DND-41 (cell line): ENCODE data around the gene CD320.
"Not testable (repeated sequence)": the region's sequence is repeated elsewhere in the genome, so short reads cannot be mapped to it uniquely, and the experiment has no call there.

Source experiments
- ATAC-seq: fragments of 200-7000 bp; cut with Tn5 transposase; 3 replicates; pipeline ENCODE4 v1.9.1; 2021; ENCODE audit warnings: low read depth; ENCODE audit not compliant: insufficient read depth
- DNase-seq: peaks from one replicate; pipeline ENCODE4 v3.0.0-alpha.2; 2020
- H2AFZ ChIP-seq: 2 replicates; pipeline ENCODE4 v1.6.0; 2012; ENCODE audit warnings: low read depth, low read length
- H3K27ac ChIP-seq: 2 replicates; pipeline ENCODE4 v1.5.1; 2012; ENCODE audit warnings: low read length, inconsistent platforms
- H3K27me3 ChIP-seq: fragments of 200-600 bp; sonication (generic); 2 replicates; pipeline ENCODE4 v1.6.0; 2012; ENCODE audit warnings: low read length, mild to moderate bottlenecking, inconsistent platforms; ENCODE audit not compliant: insufficient read depth, poor library complexity
- H3K36me3 ChIP-seq: 2 replicates; pipeline ENCODE4 v1.5.1; 2012; ENCODE audit warnings: low read length, inconsistent platforms; ENCODE audit not compliant: insufficient read depth
- H3K4me1 ChIP-seq: 2 replicates; pipeline ENCODE4 v1.5.1; 2012; ENCODE audit warnings: mild to moderate bottlenecking, low read length; ENCODE audit not compliant: insufficient read depth
- H3K4me2 ChIP-seq: 2 replicates; pipeline ENCODE4 v1.6.0; 2012; ENCODE audit warnings: mild to moderate bottlenecking, moderate library complexity, low read length, inconsistent platforms; ENCODE audit not compliant: insufficient read depth
- H3K4me3 ChIP-seq, 2 experiments: fragments of 200-600 bp in 1 of 2; shearing (Covaris generic) in 1 of 2; 2 replicates each; pipeline ENCODE4 v1.5.1; 2012 to 2016; ENCODE audit warnings: inconsistent platforms in 2 of 2, low read length in 2 of 2, mild to moderate bottlenecking in 2 of 2, low read depth in 1 of 2, moderate library complexity in 1 of 2
- H3K79me2 ChIP-seq: 2 replicates; pipeline ENCODE4 v1.6.0; 2012; ENCODE audit warnings: low read length, inconsistent platforms; ENCODE audit not compliant: insufficient read depth
- H3K9ac ChIP-seq: 2 replicates; pipeline ENCODE4 v1.6.0; 2012; ENCODE audit warnings: low read depth, mild to moderate bottlenecking, inconsistent platforms, low read length, moderate library complexity
- H3K9me3 ChIP-seq: 2 replicates; pipeline ENCODE4 v1.5.1; 2012; ENCODE audit warnings: low read length, moderate library complexity, mild to moderate bottlenecking, inconsistent platforms; ENCODE audit not compliant: insufficient read depth, severe bottlenecking
- H4K20me1 ChIP-seq: 2 replicates; pipeline ENCODE4 v1.6.0; 2012; ENCODE audit warnings: low read length; ENCODE audit not compliant: insufficient read depth
- EZH2 ChIP-seq: IDR thresholded peaks from 3 replicates; pipeline ENCODE4 v1.6.1; 2012; ENCODE audit warnings: borderline replicate concordance, low read depth, mild to moderate bottlenecking, moderate library complexity, low read length, inconsistent platforms; ENCODE audit not compliant: severe bottlenecking
- TF ChIP-seq, protein P1 (sequence below): IDR thresholded peaks from 2 replicates; pipeline ENCODE4 v1.5.1; 2012; ENCODE audit warnings: borderline replicate concordance, low read length, moderate library complexity, mild to moderate bottlenecking; ENCODE audit not compliant: poor library complexity, severe bottlenecking; ENCODE audit errors: extremely low read depth

CD320 gene

DNA sequence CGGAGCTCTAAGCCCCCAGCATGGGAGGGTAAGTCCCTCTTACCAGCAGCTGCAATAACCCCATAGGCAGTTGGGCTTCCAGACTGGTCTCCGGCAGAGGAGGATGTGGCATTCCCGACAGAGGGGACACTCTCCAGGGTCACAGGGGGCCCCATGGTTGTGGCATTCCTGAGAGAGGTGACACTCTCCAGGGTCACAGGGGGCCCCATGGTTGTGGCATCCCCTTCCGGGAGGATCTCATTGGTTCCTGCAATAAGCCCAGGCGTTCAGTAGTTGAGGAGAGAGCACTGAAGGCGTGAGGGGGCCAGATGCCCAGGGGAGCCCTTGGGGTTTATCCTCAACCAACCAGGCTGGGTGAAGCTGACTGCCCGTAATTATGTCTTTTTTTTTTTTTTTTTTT is 5.4 kb downstream of the CD320 start:
- Histone ChIP-seq H3K4me2 (no peak overlapping the region), H3K27ac (no peak overlapping the region), H4K20me1 (peaks cover 5% of the 10 kb centered on the region), H3K9ac (no peak overlapping the region), H3K9me3 (no peaks in the 10 kb centered on the region), H3K4me1 (peaks cover 30% of the 10 kb centered on the region), H3K36me3 (peaks cover 45% of the 10 kb centered on the region), H2AFZ (no peak overlapping the region), H3K79me2 (peaks cover 34% of the 10 kb centered on the region), H3K27me3 (no peaks in the 10 kb centered on the region), H3K4me3 (no peak overlapping the region)
- TF ChIP-seq, protein P1, sequence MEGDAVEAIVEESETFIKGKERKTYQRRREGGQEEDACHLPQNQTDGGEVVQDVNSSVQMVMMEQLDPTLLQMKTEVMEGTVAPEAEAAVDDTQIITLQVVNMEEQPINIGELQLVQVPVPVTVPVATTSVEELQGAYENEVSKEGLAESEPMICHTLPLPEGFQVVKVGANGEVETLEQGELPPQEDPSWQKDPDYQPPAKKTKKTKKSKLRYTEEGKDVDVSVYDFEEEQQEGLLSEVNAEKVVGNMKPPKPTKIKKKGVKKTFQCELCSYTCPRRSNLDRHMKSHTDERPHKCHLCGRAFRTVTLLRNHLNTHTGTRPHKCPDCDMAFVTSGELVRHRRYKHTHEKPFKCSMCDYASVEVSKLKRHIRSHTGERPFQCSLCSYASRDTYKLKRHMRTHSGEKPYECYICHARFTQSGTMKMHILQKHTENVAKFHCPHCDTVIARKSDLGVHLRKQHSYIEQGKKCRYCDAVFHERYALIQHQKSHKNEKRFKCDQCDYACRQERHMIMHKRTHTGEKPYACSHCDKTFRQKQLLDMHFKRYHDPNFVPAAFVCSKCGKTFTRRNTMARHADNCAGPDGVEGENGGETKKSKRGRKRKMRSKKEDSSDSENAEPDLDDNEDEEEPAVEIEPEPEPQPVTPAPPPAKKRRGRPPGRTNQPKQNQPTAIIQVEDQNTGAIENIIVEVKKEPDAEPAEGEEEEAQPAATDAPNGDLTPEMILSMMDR: no peak
- no peak for TF ChIP-seq EZH2
- DNase-seq (peak; percentile 4), ATAC-seq (no peak)

DNA sequence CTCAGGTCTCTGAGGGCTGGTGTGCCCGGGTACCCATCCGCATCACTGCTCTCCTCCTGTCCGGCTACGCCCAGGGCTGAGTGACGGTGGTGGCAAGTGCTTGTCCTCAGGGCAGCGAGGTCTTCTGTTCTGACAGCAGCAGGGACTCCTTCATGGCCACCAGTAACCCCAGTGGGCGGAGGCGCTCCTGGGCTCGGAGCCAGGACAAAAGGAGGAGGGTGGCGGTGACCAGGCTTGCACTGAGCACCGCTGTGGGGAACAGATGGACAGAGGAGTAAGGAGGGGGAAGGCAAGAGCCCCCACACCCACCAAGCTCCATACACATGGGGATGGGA is 5.8 kb downstream of the CD320 start:
- Histone ChIP-seq H3K79me2 (peaks cover 30% of the 10 kb centered on the region), H3K27me3 (no peaks in the 10 kb centered on the region), H3K9me3 (no peaks in the 10 kb centered on the region), H3K27ac (no peak overlapping the region), H3K36me3 (peaks cover 45% of the 10 kb centered on the region), H3K4me2 (no peak overlapping the region), H4K20me1 (peaks cover 5% of the 10 kb centered on the region), H3K4me3 (no peak overlapping the region), H3K4me1 (peaks cover 26% of the 10 kb centered on the region), H3K9ac (no peak overlapping the region), H2AFZ (no peak overlapping the region)
- TF ChIP-seq, protein P1: no peak
- TF ChIP-seq EZH2: no peak
- no peak for DNase-seq
- no peak for ATAC-seq

DNA sequence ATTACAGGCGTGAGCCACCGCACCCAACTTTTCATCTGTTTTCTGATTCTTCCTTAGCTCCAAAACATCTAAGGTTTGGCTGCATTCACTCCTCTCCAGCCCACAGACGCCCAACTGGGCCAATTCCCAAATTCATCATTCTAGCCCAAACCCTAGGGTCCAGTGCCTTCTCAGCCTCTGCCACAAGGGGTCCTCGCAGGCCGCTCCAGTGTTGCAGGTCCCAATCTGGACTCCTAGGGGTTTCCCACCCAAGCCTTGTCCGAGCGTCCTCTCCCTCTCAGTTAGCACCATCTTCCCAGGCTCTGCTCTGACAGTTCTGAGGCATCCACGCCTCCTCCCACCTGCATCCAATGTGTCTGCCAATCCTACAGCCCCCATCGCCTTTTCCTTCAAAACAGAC is 16.8 kb downstream of the CD320 start:
- not testable (repeated sequence) for H3K36me3 ChIP-seq, H3K4me2 ChIP-seq, H3K9ac ChIP-seq, H3K27me3 ChIP-seq, H3K27ac ChIP-seq, H3K79me2 ChIP-seq, DNase-seq, H3K4me1 ChIP-seq, H4K20me1 ChIP-seq, H2AFZ ChIP-seq, ATAC-seq, H3K4me3 ChIP-seq, H3K9me3 ChIP-seq

DNA sequence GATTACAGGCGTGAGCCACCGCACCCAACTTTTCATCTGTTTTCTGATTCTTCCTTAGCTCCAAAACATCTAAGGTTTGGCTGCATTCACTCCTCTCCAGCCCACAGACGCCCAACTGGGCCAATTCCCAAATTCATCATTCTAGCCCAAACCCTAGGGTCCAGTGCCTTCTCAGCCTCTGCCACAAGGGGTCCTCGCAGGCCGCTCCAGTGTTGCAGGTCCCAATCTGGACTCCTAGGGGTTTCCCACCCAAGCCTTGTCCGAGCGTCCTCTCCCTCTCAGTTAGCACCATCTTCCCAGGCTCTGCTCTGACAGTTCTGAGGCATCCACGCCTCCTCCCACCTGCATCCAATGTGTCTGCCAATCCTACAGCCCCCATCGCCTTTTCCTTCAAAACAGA is 31.6 kb downstream of the CD320 start:
- not testable (repeated sequence) for H4K20me1 ChIP-seq, H3K36me3 ChIP-seq, H3K4me3 ChIP-seq, H3K4me2 ChIP-seq, H3K27ac ChIP-seq, H3K9me3 ChIP-seq, H3K79me2 ChIP-seq, H3K4me1 ChIP-seq, ATAC-seq, H2AFZ ChIP-seq, H3K9ac ChIP-seq, DNase-seq, H3K27me3 ChIP-seq
